Colonic mucosa (tissue), 4 donors: ENCODE data around the gene PRKCH. TPM values are rescaled to one million over a fixed set of nuclear protein-coding genes. Genes with fewer than 3 reads are reported as not detected.

Experiments
- DNase-seq: peaks from one replicate; pipeline ENCODE4 v3.0.0-alpha.2; 2020
- H3K27ac ChIP-seq: fragments of 200-600 bp; one replicate; pipeline ENCODE4 v1.8.0; 2021
- H3K27me3 ChIP-seq: fragments of 200-600 bp; one replicate; pipeline ENCODE4 v1.8.0; 2021
- H3K36me3 ChIP-seq: fragments of 200-600 bp; one replicate; pipeline ENCODE4 v1.8.0; 2021
- H3K4me1 ChIP-seq: fragments of 200-600 bp; one replicate; pipeline ENCODE4 v1.8.0; 2021; ENCODE audit warnings: mild to moderate bottlenecking
- H3K4me3 ChIP-seq: fragments of 200-600 bp; one replicate; pipeline ENCODE4 v1.8.0; 2021
- H3K9ac ChIP-seq, 2 donors: one replicate each; pipeline ENCODE4 v1.7.0; 2013; ENCODE audit warnings: control low read depth in 2 of 2, low read depth in 2 of 2, low read length in 2 of 2
- H3K9me3 ChIP-seq: fragments of 200-600 bp; one replicate; pipeline ENCODE4 v1.8.0; 2021
- intact Hi-C: fragments of 100-400 bp; cut with DNase I; formaldehyde crosslinking; loops from one replicate; pipeline ENCODE4 v1.14.1; 2022
- total RNA-seq, 2 donors: library from RNA; stranded (reverse); fragmentation: NEBNext Ultra II Directional in 1 of 2; extraction: Animal tissue kit (Norgen Biotek cat#: 25700) in 1 of 2; gene quantifications; one replicate each; pipeline ENCODE4 v1.2.1, GENCODE V29; 2021
- TF ChIP-seq, protein P1 (sequence below): fragments of 200-600 bp; IDR thresholded peaks from one replicate; pipeline ENCODE4 v1.8.0; 2022; ENCODE audit warnings: antibody characterized with exemption, mild to moderate bottlenecking
- donor health status: healthy.
- donor health status: DM: no; HTN: no; CAD: no.
- donor health status: DM: no; HTN: no; CAD: no.

Gene PRKCH
- total RNA-seq, 2 donors from 2014 or later, result 11.4 to 11.5 TPM

DNA sequence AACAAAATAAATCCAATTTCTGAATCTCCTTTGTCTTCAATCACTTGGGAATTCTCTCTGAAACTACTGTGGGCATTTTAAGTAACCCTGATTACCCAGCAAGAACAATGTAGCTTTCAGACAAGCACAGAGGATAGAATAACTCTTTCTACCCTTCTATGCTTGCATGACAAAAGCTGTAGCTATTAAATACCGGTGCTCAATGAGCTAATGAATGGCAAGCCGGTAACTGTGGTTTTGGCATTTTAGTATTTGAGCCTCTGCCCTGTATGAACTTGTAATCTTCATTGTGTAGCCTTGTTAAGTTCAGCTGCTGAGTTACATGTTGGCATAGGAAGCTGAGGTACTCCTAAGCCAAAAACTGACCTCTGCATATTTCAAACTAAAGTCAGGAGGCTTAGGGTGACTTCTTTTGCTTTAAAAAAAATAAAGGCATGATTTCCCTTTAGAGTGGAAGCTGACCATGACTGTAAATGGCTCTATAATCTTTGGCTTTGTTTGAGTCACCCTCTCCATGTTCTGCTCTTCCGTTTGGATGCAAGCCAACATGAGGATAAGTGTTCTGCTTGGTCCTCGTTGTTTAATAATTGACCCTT lies 202.9 kb downstream of the PRKCH start:
- no peaks in the 10 kb centered on the region for H3K9me3 ChIP-seq
- peaks cover 33% of the 10 kb centered on the region for H3K4me1 ChIP-seq

DNA sequence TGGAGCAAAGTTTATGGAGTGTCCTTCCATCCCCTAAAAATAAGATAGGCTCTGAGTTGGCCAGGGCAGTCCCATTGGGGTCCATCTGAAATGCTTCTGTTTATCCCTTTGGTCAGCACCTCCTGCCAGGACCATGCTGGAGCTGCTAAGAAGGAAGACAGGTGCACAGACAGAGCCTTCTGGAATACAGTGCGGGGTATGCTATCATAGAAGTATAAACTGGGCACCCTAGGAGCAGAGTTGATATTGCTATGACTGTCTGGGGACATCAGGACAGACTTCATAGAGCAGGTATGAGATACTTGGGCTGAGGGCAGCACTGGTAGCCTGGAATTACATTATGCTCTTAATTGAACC lies 203.5 kb downstream of the PRKCH start:
- Histone ChIP-seq H3K27ac (peak overlapping the region; percentile 53), H3K4me1 (peaks cover 33% of the 10 kb centered on the region), H3K9ac (no peak overlapping the region), H3K27me3 (no peaks in the 10 kb centered on the region), H3K36me3 (no peaks in the 10 kb centered on the region), H3K4me3 (no peak overlapping the region), H3K9me3 (no peaks in the 10 kb centered on the region)
- TF ChIP-seq, protein P1, sequence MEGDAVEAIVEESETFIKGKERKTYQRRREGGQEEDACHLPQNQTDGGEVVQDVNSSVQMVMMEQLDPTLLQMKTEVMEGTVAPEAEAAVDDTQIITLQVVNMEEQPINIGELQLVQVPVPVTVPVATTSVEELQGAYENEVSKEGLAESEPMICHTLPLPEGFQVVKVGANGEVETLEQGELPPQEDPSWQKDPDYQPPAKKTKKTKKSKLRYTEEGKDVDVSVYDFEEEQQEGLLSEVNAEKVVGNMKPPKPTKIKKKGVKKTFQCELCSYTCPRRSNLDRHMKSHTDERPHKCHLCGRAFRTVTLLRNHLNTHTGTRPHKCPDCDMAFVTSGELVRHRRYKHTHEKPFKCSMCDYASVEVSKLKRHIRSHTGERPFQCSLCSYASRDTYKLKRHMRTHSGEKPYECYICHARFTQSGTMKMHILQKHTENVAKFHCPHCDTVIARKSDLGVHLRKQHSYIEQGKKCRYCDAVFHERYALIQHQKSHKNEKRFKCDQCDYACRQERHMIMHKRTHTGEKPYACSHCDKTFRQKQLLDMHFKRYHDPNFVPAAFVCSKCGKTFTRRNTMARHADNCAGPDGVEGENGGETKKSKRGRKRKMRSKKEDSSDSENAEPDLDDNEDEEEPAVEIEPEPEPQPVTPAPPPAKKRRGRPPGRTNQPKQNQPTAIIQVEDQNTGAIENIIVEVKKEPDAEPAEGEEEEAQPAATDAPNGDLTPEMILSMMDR, result no peak
- DNase-seq, result no peak
- intact Hi-C loops, result no loop called here

More for the DNA sequence above, 202.9 kb downstream of the PRKCH start:
- TF ChIP-seq, protein P1, result no peak
- peak overlapping the region; percentile 53 for H3K27ac ChIP-seq
- H3K9ac ChIP-seq, result no peak overlapping the region
- peak; percentile 78 for DNase-seq
- H3K4me3 ChIP-seq, result no peak overlapping the region
- no peaks in the 10 kb centered on the region for H3K27me3 ChIP-seq
- no peaks in the 10 kb centered on the region for H3K36me3 ChIP-seq
- intact Hi-C loops, result no loop called here

DNA sequence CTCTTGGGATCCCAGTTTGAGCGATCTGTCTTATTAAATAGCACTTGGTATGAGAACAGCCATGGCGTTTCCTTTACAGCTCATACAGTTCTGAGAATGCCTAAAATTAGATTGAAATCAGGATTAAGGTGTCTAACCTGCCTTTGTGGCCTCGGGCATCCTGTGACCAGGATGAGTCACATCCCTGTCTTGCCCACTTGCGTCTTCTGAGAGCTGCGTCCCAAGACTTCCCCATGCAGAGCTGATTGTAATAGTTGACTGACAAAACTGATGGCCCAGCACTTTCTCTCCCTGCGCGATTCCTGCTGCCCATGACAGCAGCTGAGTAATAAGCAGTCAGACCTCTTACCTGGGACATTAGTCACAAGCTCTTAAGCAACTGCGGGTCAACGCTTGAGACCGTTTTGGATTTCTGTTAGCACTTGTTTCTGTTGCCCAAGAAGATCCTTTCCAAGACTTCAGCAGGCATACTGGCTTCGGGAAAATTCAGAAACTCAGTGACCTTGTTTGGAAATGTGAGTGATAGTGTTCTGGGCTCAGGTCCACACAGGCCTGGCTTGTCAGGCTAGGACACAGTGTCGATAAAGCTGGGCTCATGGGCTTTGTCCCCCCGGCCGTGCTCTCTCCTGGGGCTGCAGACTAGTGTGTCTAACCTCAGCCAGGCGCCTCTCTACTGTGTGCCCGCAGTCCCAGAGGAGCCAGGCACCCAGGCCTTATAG lies 204.1 kb downstream of the PRKCH start:
- intact Hi-C loops, result no loop called here
- H3K36me3 ChIP-seq, result no peaks in the 10 kb centered on the region
- peaks cover 33% of the 10 kb centered on the region for H3K4me1 ChIP-seq
- H3K9me3 ChIP-seq, result no peaks in the 10 kb centered on the region
- H3K9ac ChIP-seq, result no peak overlapping the region
- H3K27ac ChIP-seq, result peak overlapping the region; percentile 53
- H3K4me3 ChIP-seq, result no peak overlapping the region
- TF ChIP-seq, protein P1, result no peak
- no peaks in the 10 kb centered on the region for H3K27me3 ChIP-seq
- peak; percentile 49 for DNase-seq

DNA sequence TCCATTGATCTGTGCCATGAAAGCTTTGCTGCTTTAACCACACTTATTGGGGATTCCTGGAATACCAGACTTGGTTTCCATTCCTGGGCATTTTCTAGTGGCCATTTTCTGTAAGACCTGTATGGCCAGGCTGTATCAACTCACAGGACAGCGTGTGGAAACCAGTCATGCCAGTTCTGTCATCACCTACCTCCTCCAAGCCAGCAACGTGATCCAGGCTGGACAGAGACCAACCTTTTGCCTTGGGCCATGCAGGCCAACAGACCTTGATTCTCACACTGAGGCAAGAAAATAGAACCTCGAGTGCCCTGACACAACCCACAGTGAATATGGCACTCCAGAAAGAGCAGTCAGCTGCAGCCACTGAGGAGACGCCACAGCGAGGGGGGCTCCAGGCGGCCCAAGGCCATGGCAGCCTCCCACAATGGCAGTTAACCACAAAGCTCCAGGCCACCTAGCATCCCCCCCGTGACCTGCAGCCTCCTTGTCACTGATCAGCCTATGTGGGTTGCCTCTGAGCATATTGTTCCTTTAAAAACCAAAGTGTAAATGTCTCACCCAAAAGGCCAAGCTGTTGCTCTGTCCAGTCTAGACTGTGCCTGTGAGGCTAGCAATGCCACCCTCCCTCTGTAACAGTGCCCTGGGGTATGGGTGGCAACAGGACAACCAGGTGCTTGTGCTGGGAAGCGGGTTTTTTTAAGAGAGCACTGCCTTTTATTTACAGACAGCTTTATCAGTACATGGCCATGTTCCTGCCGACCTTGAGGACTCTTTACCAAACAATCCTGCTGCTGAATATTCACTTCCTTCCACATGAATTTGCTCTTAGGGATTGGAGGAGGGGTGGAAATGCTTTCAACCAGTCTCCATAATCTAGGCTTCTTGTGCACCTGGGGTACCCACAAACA lies 205.3 kb downstream of the PRKCH start:
- Histone ChIP-seq H3K4me1 (peaks cover 42% of the 10 kb centered on the region), H3K9me3 (no peaks in the 10 kb centered on the region), H3K27ac (peak overlapping the region; percentile 61), H3K9ac (peak overlapping the region; percentile 16 to 59), H3K36me3 (no peaks in the 10 kb centered on the region), H3K4me3 (no peak overlapping the region), H3K27me3 (no peaks in the 10 kb centered on the region)
- peak; percentile 55 for DNase-seq
- TF ChIP-seq, protein P1, result no peak
- intact Hi-C loops, result no loop called here

DNA sequence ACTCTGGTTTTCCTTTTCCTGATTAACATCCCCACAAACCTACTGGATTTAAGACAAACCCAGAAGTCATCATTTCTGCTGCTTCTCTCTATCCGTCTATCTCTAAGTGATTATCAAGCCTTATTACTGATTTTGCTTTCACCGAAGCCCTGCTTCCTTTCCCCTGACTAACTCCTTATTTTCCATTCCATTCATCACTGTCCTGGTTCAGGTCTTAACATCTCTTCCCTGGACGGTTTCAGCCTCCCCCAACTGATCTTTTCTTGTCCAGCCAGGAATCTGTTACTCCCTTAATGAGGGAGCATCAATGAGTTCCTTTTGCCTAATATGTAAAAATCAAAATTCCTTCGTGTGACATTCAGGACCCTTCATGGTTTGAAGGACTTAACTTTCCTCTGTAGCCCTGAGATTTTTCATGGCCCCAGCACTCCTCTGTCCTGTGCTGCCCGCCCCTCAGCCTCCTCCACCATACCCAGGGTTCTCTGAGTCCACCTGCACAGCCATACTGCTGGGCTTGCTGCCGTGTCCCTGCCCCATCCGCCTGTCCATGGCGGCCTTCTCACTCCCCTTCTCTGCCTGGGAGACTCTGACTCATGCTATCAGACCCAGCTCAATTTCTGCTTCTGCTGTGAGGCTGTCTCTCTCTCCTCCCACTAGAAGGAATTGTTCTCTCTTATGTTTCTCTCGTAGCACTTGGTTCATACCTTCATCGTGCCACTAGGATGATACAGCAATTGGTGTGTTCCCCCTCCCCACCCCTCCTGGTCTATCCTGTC lies 206.1 kb downstream of the PRKCH start:
- Histone ChIP-seq H3K27me3 (no peaks in the 10 kb centered on the region), H3K27ac (peak overlapping the region; percentile 61), H3K9me3 (no peaks in the 10 kb centered on the region), H3K4me3 (no peak overlapping the region), H3K9ac (peak overlapping the region in 1 of 2 donors; percentile 59), H3K36me3 (no peaks in the 10 kb centered on the region), H3K4me1 (peaks cover 42% of the 10 kb centered on the region)
- intact Hi-C loops, result no loop called here
- no peak for DNase-seq
- TF ChIP-seq, protein P1, result no peak
